Caco-2 (cell line): ENCODE data around the gene MYO5C. TPM values are rescaled to one million over a fixed set of nuclear protein-coding genes. Genes with fewer than 3 reads are reported as not detected.
"Not testable (repeated sequence)": the region's sequence is repeated elsewhere in the genome, so short reads cannot be mapped to it uniquely, and the experiment has no call there.

Source experiments
- BruUV-seq: library from RNA; stranded (reverse); fragments of 400-500 nt; replicated peaks from 2 replicates; lab custom pipeline; 2021; lab: Mats Ljungman, UMichigan
- CTCF ChIA-PET: fragments of 300-600 bp; sonication (Branson Sonifier 250); formaldehyde crosslinking; loops from one replicate; lab custom pipeline; 2022; ENCODE audit warnings: antibody characterized with exemption; lab: Charles Lee
- POLR2A ChIA-PET: fragments of 300-600 bp; sonication (Branson Sonifier 250); formaldehyde crosslinking; loops from one replicate; lab custom pipeline; 2022; ENCODE audit warnings: antibody characterized with exemption; lab: Charles Lee
- DNase-seq, 2 experiments: peaks; one replicate each; pipeline versions ENCODE4 v3.0.0 to v3.0.0-alpha.2; 2020 to 2022
- H3K27me3 ChIP-seq: replicated peaks from 2 replicates; pipeline ENCODE4 v1.6.0; 2011; ENCODE audit warnings: low read length; ENCODE audit not compliant: control insufficient read depth, insufficient read depth
- H3K36me3 ChIP-seq: 2 replicates; pipeline ENCODE4 v1.5.1; 2011; ENCODE audit warnings: low read length; ENCODE audit not compliant: control insufficient read depth, insufficient read depth
- H3K4me1 ChIP-seq: fragments of 250-450 bp; sonication (Bioruptor Pico); 2 replicates; pipeline ENCODE4 v1.5.1; 2020; ENCODE audit warnings: mild to moderate bottlenecking
- H3K4me3 ChIP-seq: 2 replicates; pipeline ENCODE4 v1.5.1; 2011; ENCODE audit warnings: low read depth, mild to moderate bottlenecking, control low read depth, low read length
- H3K9me3 ChIP-seq: fragments of 250-450 bp; sonication (Bioruptor Pico); 2 replicates; pipeline ENCODE4 v1.5.1; 2020; ENCODE audit warnings: mild to moderate bottlenecking, moderate library complexity
- H3K27ac Mint-ChIP-seq: one replicate; pipeline ENCODE4 v1.8.0; 2022; ENCODE audit warnings: mixed read lengths; ENCODE audit not compliant: unreplicated experiment
- H3K27me3 Mint-ChIP-seq: one replicate; pipeline ENCODE4 v1.8.0; 2022; ENCODE audit warnings: mixed read lengths; ENCODE audit not compliant: insufficient read depth, unreplicated experiment
- H3K36me3 Mint-ChIP-seq: one replicate; pipeline ENCODE4 v1.8.0; 2022; ENCODE audit warnings: mild to moderate bottlenecking, mixed read lengths; ENCODE audit not compliant: insufficient read depth, unreplicated experiment
- H3K4me1 Mint-ChIP-seq: one replicate; pipeline ENCODE4 v1.8.0; 2022; ENCODE audit warnings: low read depth, mixed read lengths; ENCODE audit not compliant: unreplicated experiment
- H3K4me3 Mint-ChIP-seq: one replicate; pipeline ENCODE4 v1.8.0; 2022; ENCODE audit warnings: mild to moderate bottlenecking, moderate library complexity, mixed read lengths; ENCODE audit not compliant: unreplicated experiment
- H3K9me3 Mint-ChIP-seq: one replicate; pipeline ENCODE4 v1.8.0; 2022; ENCODE audit warnings: mixed read lengths; ENCODE audit not compliant: unreplicated experiment
- CTCF ChIP-seq, 2 experiments: fragments of 200-600 bp in 1 of 2; IDR thresholded peaks; 1 replicate in 1 of 2; 2 replicates in 1 of 2; pipeline versions ENCODE4 v1.5.1 to v1.8.0; 2011 to 2022; ENCODE audit warnings: antibody characterized with exemption in 1 of 2, control low read depth in 1 of 2, inconsistent platforms in 1 of 2, low read depth in 1 of 2, low read length in 1 of 2, mild to moderate bottlenecking in 1 of 2, moderate library complexity in 1 of 2; ENCODE audit not compliant: insufficient read depth in 1 of 2, severe bottlenecking in 1 of 2, unreplicated experiment in 1 of 2
- intact Hi-C: fragments of 100-400 bp; cut with micrococcal nuclease; formaldehyde crosslinking; loops from one replicate; pipeline ENCODE4 v1.10.0; 2022; ENCODE audit not compliant: unreplicated experiment
- total RNA-seq: library from RNA; stranded (reverse); gene quantifications from 2 replicates; pipeline ENCODE4 v1.2.3, GENCODE V29; 2022

MYO5C gene
- total RNA-seq, 1 experiment from 2014 or later: 33.5 TPM

DNA sequence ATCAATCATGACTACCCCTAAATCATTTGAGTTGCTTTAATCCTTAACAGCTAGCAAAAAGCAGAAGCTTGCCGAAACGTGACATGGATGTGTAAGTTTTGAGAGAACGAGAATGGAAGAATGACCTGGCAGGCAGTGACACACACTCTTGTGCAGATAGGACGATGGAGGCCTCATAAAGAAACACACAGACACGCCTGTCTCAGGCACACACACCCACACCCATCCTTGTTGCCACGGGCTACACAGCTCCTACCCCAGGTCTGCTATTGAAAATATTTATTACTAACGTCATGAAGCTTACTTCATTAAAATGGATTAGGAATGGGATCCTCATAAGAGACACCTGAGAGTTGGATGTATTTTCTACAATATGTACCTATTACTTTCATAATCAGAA, 8.5 kb downstream of the MYO5C start:
- no peak for DNase-seq
- CTCF ChIA-PET: no interaction called here
- Mint-ChIP-seq H3K4me1 (peaks cover 48% of the 10 kb centered on the region), H3K36me3 (peaks cover 17% of the 10 kb centered on the region), H3K4me3 (peak overlapping the region; percentile 61), H3K27me3 (no peaks in the 10 kb centered on the region), H3K9me3 (no peaks in the 10 kb centered on the region), H3K27ac (peak overlapping the region; percentile 90)
- intact Hi-C loops: no loop called here
- no peaks in the 10 kb centered on the region for H3K9me3 ChIP-seq
- H3K4me3 ChIP-seq: no peak overlapping the region
- no peaks in the 10 kb centered on the region for H3K36me3 ChIP-seq
- no peaks in the 10 kb centered on the region for H3K27me3 ChIP-seq
- no peak for TF ChIP-seq CTCF (IDR thresholded peaks at IDR 0.05; ENCODE audit: insufficient read depth in 1 of 2, low read depth in 1 of 2, low read length in 1 of 2, severe bottlenecking in 1 of 2, unreplicated experiment in 1 of 2)
- no TSS peak for BruUV-seq
- POLR2A ChIA-PET: no interaction called here
- peaks cover 35% of the 10 kb centered on the region for H3K4me1 ChIP-seq

GRCh38 chr15:52285941-52286340, 9.7 kb downstream of the MYO5C start:
- H3K27ac Mint-ChIP-seq, H3K4me3 Mint-ChIP-seq, H3K27me3 ChIP-seq, H3K9me3 Mint-ChIP-seq, H3K36me3 ChIP-seq, intact Hi-C loops, H3K9me3 ChIP-seq, H3K4me3 ChIP-seq, DNase-seq, POLR2A ChIA-PET, BruUV-seq, CTCF ChIA-PET, H3K27me3 Mint-ChIP-seq: not testable (repeated sequence)
- H3K4me1 ChIP-seq: peaks cover 35% of the 10 kb centered on the region
- Mint-ChIP-seq H3K36me3 (peaks cover 17% of the 10 kb centered on the region), H3K4me1 (peaks cover 42% of the 10 kb centered on the region)

DNA sequence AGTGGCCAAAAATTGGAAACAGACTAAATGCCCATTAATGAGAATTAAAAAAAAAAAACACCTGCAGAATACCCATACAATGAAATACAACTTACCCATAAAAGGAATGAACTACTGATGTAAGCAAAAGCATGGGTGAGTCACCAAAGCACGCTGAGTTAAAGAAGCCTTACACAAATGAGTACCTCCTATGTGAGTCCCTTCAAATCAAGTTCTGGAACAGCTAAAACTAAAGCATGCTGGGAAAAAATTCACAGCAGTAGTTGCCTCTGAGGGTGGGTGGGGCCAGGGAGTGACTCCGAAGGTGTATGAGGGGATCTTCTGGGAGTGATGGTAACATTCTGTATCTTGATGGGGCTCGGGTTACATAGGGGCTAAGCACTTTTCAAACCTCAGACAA, 11.4 kb downstream of the MYO5C start:
- intact Hi-C loops: no loop called here
- ChIA-PET CTCF (no interaction called here), POLR2A (no interaction called here)
- H3K4me1 Mint-ChIP-seq: peaks cover 24% of the 10 kb centered on the region
- Histone ChIP-seq H3K4me3 (no peak overlapping the region), H3K9me3 (no peaks in the 10 kb centered on the region), H3K27me3 (no peaks in the 10 kb centered on the region), H3K36me3 (no peaks in the 10 kb centered on the region; the same call in 1 of the 2 replicates), H3K4me1 (peaks cover 23% of the 10 kb centered on the region)
- no TSS peak for BruUV-seq
- no peaks in the 10 kb centered on the region for H3K27me3 Mint-ChIP-seq
- H3K36me3 Mint-ChIP-seq: peaks cover 17% of the 10 kb centered on the region
- no peaks in the 10 kb centered on the region for H3K9me3 Mint-ChIP-seq
- no peak for TF ChIP-seq CTCF (IDR thresholded peaks at IDR 0.05; ENCODE audit: insufficient read depth in 1 of 2, low read depth in 1 of 2, low read length in 1 of 2, severe bottlenecking in 1 of 2, unreplicated experiment in 1 of 2)
- H3K4me3 Mint-ChIP-seq: no peak overlapping the region
- H3K27ac Mint-ChIP-seq: no peak overlapping the region
- no peak for DNase-seq

DNA sequence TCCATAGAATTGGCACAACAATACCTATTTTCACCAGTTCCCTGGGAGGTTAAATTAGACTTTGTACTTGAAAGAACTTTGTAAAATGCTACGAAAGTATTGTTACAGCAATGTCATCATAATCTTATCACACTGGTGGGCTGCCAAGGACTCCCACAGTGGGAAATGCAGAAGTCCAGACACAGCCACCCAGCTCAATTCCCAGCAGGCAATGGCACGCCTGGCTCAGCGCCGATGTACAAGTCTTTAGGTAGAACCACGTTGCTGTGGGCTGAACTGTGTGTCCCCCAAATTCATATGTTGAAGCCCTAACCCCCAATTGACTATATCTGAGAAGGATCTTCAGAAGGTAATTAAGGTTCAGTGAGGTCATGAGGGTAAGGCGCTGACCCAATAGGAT, 12.3 kb downstream of the MYO5C start:
- Mint-ChIP-seq H3K36me3 (peaks cover 20% of the 10 kb centered on the region), H3K9me3 (no peaks in the 10 kb centered on the region), H3K27me3 (no peaks in the 10 kb centered on the region), H3K4me3 (no peak overlapping the region), H3K27ac (no peak overlapping the region), H3K4me1 (peaks cover 15% of the 10 kb centered on the region)
- BruUV-seq: no TSS peak
- ChIA-PET POLR2A (no interaction called here), CTCF (no interaction called here)
- Histone ChIP-seq H3K4me1 (peaks cover 14% of the 10 kb centered on the region), H3K36me3 (no peaks in the 10 kb centered on the region; the same call in 1 of the 2 replicates), H3K9me3 (no peaks in the 10 kb centered on the region), H3K27me3 (no peaks in the 10 kb centered on the region), H3K4me3 (no peak overlapping the region)
- no peak for TF ChIP-seq CTCF (IDR thresholded peaks at IDR 0.05; ENCODE audit: insufficient read depth in 1 of 2, low read depth in 1 of 2, low read length in 1 of 2, severe bottlenecking in 1 of 2, unreplicated experiment in 1 of 2)
- no peak for DNase-seq
- intact Hi-C loops: no loop called here
